Suppressor macrophage treated with lipopolysaccharide for 1 hour (primary cell): Measurements from ENCODE around the gene CYLD.

ENCODE experiments used
- DNase-seq, 3 donors: peaks; one replicate each; pipeline ENCODE4 v3.0.0-alpha.2; 2020 to 2022

Gene CYLD

DNA sequence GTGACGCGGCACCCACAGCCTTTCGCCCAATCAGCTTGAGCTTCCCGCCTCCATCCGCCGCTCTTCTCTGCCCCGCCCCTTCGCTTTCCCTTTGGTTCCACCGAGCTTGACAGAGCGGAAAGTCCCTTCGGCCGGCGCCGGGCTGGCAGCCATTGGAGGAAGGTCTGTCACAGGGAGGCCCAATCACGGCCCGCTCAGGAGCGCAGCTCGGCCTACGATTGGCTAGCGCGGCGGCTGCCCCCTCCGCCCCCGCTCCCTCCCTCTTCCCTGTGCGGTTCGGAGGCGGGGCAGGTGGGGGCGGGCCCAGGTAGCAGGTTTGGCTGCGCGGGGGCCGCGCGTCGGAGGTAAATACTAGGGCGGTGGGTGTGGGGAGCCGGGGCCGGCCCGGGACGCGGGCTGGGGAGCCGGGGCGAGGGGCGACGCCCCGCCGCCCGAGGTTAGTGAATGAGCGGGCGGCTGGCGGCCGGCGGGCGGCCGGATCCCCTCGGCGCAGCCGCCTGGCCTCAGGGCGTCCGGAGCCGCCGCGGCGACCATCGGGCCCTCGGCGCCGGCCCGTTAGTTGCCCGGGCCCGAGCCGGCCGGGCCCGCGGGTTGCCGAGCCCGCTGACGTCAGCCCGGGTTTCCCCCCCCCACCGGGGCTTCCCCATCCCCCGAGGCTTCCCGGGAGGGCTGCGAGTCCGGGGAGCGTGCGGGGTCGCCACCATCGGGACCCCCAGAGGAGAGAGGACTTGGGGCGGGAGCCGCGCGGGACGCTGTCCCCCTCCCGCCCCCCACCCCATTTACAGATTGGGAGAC is at the start of gene CYLD:
Gene CYLD (plus strand): TSS at position 306 of the 795 bp plus-strand sequence. CDS start 7,613 bp downstream, outside the sequence.
- peak; percentile 100 for DNase-seq

DNA sequence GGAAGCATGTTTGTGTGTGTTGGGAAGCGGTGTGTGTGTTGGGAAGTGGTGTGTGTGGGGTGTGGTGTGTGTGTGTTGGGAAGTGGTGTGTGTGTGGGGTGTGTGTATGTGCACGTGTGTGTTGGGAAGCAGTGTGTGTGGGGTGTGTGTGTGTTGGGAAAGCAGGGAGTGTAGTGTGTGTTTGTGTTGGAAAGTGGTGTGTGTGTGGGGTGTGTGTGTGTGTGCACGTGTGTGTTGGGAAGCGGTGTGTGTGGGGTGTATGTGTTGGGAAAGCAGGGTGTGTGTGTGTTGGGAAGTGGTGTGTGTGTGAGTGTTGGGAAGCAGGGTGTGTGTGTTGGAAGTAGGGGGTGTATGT is 49.3 kb upstream of the CYLD start:
- DNase-seq: no peak

DNA sequence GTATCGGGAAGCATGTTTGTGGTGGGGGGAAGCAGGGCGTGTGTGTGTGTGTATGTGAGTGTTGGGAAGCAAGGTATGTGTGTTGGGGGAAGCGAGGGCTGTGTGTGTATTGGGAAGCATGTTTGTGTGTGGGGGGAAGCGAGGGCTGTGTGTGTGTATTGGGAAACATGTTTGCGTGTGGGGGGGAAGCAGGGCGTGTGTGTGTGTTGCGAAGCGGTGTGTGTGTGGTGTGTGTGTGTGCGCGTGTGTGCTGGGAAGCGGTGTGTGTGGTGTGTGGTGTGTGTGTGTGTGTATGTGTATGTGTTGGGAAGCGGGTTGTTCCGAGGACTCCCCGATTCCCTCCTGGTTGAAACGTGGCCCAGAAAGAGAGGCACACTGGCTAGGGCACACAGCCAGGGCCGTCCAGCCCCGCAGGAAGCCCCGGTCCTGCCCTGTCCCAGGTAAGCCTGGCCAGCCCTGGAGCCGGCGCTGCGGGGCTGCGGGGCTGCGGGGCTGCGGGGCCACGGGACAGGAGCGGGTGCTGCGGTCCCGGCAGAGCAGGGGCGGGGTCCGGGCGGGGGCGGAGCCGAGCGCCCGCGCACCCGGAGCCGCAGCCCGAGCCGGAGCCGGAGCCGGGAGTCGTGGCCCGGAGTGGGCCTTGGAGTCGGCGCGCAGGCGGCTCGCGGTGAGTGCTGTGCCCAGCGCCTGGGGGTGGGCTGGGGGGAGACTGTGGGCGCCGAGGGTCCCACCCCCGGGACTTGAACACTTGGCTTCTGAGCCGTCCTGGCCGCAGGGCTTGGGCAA is 48.7 kb upstream of the CYLD start, which contains the start of gene NOD2:
Gene NOD2 (plus strand): TSS at position 608 of the 783 bp plus-strand sequence. CDS start 5,890 bp downstream, outside the sequence.
- DNase-seq: peak in 2 of 3 donors; percentile 46 to 74

DNA sequence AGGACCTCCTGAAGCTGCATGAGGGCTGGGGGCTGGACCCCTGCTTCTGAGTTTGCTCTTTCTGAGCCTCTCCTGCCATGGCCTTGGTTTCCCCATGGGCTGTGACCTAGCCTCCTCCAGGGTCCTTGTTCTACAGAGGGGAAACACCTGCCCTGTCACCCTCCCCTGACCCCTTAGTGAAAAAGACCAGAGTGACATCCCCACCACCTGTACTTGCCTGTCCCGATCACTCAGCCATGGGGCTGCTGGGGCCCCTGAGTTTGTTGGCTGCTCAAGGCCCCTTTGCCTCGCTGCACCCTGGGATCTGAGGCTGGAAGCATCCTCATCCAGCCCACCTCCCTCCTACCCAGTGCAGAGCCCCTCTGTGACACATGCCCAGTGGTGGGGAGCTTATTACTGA is 47.7 kb upstream of the CYLD start:
- no peak for DNase-seq

DNA sequence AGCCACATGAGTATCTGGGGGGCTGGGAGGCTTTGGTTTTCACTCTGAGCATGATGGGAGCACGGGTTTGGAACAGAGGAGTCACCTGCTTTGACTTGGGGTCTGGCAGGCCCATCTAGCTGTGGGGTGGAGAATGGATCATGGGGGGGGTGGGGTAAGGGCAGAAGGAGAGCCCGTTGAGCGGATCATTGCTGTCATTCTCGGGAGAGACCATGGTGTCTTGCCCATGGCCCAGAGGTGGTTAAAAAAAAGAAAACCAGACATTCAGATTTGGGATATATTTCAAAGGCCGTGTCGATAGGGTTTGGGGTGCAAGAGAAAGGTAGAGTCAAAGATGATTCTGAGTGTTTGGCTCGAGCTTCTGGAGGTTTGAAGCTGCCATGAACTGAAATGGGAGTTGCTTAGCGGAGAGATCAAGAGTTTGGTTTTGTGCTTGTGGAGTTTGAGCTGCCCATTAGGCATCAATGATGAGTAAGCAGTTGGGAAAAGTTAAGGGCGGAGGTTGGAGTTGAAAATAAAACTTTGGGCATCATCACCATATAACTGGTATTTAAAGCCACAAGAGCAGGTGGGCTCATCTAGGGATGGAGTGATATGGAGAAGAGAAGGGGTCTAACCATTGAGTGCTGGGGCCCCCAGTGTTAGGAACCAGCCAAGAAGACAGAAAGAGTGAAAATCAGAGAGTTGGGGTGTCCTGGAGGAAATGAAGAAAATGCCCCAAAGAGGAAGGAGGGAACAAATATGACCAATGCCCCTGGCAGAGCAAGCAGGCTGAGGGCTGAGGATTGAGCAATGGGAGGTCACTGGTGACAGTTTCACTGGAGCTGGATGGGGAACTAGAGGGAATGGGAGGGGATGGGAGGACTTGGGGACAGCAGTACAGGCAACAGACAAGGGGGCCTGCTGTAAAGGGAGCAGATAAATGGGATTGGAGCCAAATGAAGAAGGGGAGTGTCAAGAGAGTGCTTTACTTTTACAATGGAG is 46.6 kb upstream of the CYLD start:
- peak; percentile 90 to 94 (median 90) for DNase-seq

DNA sequence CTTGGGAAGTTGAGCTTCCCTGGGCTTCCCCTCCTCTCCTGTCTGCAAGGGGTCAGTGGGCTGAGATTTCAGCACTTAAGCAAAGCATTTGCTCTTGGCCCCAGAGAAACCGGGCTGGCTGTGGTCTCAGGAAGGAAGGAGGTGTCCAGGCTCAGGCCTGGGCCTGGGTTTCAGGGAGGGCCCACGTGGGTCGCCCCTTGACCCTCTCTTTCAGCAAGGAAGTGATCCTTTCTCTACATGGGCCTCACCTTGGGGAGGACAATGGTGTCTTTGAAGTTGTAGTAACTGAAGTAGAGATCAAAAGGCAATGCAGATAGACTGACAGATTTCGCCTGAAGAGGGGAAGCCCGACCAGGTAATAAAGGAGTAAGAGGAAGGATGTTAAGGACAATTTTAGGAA is 45.8 kb upstream of the CYLD start:
- DNase-seq: no peak

DNA sequence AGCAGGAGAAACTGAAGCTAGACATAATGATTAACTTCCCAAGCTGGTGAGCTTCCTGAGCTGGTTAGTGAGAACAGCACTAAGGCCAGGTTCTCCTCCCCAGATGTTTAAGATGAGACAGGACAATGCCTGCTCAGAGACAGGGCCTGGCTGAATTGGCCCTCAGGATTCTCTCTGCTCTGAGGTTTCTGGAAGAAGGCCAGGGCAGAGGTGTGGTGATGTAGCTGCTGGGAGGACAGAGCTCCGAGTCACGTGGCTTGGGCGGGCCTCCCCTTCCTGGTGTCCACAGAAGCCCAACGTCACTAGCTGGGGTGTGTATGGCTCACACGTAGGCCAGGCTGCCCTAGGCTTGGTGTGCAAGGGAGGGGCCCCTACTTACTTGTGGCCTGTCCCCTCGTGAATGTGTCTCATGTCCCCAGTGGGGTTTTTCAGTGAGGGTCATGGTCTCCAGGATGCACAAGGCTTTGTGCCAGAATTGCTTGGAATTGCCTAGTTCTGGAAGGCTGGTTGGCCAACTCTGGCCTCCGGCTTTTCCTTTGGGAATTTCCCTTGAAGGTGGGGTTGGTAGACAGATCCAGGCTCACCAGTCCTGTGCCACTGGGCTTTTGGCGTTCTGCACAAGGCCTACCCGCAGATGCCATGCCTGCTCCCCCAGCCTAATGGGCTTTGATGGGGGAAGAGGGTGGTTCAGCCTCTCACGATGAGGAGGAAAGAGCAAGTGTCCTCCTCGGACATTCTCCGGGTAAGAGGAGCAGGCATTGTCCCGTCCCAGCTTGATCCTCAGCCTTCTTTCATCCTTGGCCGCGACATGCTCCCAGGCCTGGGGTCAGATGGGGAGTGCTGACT is 45.1 kb upstream of the CYLD start:
- DNase-seq: peak; percentile 91 to 97 (median 96)

DNA sequence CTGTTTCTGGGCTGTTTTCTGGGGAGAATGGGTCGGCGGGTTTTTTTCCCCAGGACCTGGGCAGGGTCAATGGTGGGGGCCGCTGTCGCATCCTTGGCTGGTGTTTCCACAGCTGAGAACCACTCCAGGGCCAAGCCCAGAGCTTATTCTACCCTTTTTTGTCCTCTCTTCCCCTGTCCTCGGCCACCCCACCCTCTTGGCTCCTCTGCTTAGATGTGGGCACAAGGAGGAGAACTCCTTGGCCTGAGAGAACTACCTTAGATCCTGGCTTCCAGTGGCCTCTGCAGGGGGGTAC is 44.5 kb upstream of the CYLD start:
- DNase-seq: no peak

DNA sequence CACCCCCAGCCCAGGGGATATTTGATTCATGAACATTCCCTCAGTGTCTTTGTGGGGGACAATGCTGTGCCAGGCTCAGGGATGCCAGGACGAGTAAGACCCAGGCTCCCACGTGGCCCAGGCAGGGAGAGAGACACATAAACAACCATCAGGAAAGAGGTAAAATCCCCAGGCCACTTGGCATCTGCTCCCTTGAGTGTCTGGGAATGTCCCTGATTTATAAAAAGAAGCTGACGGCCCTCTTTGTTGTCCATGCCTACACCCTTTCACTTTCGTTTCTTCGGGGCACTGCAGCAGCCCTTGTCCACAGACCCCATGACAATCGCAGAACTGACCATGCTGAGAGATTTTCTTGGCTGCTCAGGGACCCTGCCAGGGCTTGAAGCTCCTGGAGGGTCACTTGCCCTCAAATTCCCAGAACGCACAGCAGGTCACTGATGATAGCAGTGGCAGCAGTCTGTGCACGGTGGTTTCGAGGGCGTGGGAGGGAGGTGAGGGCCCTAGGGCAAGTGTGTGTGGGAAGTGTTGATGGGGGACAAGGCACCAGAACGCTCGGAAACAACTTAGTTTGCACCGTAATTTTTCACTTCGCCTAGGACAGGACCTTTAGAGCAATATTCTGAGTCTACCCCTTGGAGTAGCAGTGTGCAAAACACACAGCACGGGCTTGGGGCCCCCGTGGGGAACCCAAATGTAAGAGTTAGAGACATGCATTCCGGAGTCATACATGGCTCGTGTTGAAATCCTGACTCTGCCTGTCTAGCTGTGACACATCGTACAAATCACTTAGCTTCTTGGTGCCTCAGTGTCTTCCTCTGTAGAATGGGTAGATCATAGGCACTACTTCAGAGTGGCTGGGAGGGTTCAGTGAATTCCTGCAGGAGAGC is 43.8 kb upstream of the CYLD start:
- DNase-seq: peak; percentile 93 to 98 (median 95)

DNA sequence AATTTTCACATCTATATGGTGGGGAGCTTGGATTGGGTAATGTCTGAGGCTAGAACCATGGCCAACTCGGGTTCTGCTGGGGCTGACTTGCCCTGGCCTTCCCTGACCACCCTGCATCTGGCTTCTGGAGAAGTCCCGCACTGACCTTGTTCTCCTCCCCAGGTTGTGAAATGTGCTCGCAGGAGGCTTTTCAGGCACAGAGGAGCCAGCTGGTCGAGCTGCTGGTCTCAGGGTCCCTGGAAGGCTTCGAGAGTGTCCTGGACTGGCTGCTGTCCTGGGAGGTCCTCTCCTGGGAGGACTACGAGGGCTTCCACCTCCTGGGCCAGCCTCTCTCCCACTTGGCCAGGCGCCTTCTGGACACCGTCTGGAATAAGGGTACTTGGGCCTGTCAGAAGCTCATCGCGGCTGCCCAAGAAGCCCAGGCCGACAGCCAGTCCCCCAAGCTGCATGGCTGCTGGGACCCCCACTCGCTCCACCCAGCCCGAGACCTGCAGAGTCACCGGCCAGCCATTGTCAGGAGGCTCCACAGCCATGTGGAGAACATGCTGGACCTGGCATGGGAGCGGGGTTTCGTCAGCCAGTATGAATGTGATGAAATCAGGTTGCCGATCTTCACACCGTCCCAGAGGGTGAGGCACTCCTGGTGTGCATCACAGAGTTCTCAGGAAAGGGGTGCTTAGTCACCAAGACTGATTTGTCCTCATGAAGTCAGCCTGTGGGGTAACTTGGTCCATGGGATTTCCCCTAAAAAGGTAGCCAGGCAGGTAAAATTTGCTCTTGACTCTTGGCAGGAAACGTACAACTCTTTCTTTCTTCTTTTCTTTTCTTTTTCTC is 42.3 kb upstream of the CYLD start:
- DNase-seq: peak; percentile 65 to 85 (median 72)

DNA sequence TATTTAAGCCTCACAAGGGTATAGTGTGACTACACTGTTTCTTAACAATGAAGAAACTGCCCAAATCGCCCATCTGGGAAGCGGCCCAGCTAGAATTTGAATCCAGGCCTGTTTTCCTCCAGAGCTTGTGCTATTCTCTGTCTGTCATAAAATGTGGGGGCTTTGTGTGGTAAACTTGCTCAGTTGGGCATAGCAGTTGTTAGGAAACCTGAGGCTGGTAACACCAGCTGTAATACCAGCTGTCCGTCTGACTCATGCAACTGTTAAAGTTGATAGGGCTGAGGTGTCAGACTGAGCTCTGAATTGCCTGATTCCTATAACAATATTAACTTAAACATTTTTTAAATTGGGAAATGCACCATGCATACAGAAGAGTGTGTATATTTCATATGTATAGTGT is 39.2 kb upstream of the CYLD start:
- DNase-seq: peak in 2 of 3 donors; percentile 49 to 53

DNA sequence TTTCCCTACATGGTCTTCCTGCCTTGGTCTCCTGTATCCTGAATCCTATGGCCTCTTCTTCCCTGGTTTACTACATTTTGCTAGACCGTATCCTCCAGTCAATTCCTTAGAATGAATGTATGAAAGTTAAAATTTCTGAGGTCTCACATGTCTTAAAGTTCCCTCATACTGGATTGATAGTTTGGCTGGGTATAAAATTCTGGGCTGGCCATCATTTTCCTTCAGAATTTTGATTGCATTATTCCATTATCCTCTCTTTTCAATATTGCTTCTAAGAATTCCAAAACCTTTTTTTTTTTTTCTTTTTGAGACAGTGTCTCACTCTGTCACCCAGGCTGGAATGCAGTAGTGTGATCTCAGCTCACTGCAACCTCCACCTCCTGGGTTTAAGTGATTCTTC is 37.6 kb upstream of the CYLD start:
- DNase-seq: no peak

DNA sequence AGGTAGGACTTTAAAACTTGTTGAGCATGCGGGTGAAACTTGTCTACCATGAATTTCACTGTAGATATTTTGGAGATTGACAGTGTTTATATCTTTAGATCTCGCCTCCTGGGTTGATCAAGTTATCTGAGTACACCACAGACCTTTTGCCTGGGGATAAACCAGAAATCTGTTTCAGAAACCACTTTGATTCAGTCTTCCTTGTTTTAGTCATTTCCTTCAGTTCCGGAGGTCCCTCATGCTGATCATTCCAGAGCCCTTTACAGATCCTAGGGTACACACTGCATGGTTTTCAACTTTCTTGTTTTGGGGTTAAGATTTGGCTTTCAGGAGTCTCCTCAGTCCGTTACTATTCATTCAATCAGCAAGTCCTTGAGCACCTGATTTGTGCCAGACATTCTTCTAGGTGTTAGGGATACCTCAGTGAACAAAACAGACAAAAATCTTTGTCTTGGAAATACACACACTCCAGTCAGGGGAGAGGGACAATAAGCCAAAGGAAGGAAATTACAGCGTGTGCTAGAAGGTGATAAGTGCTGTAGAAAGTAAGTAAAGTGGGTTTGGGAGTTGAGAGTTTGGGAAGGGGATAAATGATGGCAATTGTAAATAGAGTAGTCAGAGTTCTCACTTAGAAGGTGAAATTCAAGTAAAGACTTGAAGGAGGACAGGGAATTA is 36.3 kb upstream of the CYLD start:
- DNase-seq: no peak

DNA sequence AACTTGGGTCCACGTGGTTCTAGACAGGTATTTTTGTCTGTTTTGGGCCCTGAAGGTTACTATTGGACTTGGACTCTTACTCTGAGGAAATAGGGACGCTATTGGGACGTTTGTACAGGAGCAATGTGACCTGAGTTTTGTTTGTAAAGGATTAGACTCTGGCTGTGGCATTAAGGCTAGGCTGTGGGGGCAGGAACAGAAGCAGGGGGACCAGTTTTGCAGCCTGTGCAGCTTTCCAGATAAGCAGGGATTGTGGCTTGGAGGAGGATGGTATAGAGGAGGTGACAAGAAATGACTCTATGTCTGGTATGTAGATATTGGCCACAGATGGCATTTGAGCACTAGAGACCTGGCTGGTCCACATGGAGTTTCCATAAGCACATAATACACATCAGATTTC is 35.6 kb upstream of the CYLD start:
- no peak for DNase-seq

DNA sequence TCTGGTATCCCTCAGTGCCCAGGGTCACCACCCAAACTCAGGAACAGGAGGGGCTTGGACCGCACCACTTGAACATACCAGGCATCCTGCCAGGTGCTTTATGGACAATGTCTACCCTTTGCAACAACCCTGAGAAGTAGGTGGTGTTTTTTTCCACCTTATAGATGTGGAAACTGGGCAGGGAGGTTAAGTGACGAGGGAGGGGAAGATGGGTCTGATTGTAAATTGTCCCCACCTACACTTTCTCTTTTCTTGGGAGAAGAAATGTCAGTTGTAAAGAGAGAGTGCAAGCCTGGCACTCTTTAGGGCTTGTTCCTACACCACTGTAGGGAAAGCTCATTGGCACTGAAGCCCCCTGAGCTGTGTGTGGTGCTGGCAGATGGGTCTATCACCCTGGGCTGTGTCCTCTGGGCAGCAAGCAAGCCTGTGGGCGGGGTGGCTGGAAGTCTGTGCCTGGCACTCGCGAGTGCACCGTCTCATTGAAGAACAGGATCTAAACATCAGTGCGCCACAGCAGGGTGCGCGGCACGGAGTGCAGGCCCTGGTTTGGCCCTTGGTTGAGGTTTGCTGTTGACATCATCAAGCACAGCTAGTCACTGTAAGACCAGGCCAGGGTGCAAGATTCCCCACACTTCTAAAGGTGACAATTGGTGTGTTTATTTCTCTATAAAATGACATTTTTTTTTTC is 33.4 kb upstream of the CYLD start:
- DNase-seq: peak; percentile 39 to 55 (median 47)

DNA sequence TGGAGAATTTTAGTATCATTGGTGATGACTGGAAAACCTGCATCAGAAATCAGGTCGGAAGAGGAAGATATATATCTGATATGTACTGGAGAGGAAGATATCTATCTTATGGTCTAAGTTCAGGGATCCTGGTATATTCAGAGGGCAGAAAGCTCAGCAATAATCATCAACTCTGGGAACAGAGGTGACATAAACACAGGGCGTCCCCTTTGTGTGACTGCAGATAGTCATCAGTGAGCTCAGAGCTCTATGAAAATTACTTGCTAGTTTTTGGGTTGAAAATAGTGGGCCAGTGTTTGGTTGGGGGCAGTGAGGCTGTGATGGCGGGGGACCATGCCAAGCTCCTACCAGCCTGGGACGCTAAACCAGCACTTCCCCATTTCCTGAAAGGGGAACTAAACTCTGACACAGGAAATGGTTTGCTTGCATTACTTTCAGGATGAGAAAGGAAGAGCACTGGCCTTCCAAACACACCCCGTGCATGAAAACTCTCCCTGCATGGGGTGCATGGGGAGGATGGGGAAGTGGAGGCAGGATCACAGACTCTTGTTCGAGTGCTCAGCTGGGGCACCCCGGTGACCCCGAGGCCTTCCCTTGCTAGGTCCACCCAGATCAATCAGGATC is 32.7 kb upstream of the CYLD start:
- peak; percentile 82 to 92 (median 86) for DNase-seq

DNA sequence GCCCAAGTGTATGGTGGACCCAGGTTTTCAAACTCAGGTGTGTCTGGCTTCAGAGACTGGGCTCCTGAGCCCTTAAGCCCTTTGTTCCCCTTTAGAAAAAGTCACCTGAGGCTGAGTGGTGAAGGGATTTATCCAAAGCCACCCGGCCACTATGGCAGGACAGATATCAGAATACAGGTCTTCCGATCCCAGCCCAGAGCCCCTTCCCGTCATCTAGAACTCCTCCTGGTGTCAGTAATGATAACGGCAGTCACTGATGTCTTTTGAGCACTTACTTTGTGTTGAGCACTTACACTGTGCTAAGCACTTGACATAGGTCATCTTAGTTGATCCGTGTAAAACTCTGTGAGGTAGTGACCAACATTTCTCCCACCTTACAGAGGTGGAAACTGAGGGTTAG is 31.9 kb upstream of the CYLD start:
- no peak for DNase-seq

DNA sequence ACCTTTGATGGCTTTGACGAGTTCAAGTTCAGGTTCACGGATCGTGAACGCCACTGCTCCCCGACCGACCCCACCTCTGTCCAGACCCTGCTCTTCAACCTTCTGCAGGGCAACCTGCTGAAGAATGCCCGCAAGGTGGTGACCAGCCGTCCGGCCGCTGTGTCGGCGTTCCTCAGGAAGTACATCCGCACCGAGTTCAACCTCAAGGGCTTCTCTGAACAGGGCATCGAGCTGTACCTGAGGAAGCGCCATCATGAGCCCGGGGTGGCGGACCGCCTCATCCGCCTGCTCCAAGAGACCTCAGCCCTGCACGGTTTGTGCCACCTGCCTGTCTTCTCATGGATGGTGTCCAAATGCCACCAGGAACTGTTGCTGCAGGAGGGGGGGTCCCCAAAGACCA is 30.8 kb upstream of the CYLD start:
- DNase-seq: no peak
